NCI-H345 treated with DMSO at 0.1 percent for 48 hours (cell line): Measurements from ENCODE around the gene ICA1.
A peak's percentile ranks its signal among the peaks of the same experiment; 100 is the strongest.

Source experiments
- DNase-seq: peaks from one replicate; lab custom pipeline; 2025; ENCODE audit not compliant: unreplicated experiment; lab: John Stamatoyannopoulos, UW

The ICA1 gene

DNA sequence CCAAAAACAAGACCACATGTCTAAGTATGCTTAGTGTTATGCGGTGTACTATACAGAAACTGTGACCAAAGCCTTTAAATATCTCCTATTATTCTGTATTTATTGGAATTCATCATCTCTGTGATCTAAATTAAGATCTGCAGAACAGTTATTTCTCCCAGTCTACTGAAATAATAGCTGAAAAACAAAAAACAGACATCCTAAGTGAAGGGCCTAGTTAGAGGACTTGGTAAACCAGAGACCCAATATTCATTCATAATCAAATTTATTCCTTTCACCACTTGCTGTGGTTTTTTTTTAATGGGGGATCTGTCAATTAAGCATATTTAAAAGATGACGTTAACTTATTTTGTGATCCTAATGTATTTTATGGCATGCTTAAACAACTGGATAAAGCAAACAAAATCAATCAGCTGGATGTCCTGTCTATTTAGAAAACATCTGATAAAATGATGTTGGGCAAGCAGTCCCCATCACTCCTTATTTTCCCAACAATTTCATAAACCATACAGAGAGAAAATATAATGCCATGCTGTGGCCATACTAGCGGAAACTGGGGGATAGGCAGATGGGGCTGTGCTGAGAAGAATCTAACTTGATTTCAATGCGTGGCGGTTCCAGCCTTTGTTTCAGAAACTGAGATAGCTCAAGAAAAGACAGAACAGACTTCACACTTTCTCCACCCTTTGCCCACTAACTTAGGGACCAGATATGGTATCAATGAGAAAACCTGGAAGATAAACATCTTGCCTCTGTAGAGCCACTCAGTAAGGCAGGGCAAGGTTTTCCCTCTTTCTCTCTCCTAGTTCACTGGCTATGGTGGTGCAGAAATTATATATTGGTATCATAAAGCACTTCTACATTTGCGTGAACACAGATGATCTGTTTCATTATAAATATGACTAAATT, 32.9 kb downstream of the ICA1 start:
- DNase-seq, result no peak

DNA sequence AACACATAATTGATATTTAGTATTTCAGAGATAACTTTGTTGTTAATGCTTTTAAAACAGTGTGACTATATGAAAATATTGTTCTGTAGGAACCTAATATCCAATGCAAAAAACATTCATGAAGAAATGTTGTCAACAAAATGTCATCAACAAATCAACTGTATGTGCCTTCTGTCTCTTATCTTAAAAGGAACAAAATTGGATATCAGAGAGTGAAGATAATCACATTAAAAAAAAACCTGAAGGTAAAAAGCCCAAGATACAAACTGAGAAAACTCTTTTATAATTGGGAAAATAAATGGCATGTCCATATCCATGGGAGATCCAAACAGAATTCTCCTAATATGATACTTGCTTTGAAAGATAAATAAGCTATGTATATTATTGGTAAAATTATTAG, 33.9 kb downstream of the ICA1 start:
- no peak for DNase-seq

- DNase-seq, result no peak
These were observed 34.7 kb downstream of the ICA1 start for GRCh38 chr7:8227261-8227660.

- no peak for DNase-seq
These were observed 35.5 kb downstream of the ICA1 start for GRCh38 chr7:8226501-8226900.

- no peak for DNase-seq
These were observed 40.4 kb downstream of the ICA1 start for GRCh38 chr7:8221567-8221966.

DNA sequence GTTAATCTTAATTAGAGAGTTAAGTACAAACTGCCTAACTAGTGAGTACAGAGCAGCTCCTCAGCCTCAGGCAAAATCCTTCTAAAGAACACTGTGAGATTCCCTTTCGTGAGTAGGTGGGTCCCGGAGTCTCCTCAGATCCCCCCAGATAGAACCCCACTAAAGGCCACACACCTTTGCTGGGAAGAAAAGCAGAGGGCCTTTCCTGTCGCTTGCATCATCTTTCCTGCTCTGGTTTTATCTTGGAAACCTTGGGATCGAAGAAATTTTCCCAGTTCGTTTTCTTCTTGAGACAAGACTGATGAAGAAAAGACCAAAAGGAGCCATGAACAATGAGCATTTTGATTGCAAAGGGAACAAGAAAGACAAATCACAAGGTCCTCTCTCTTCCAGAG, 40.9 kb downstream of the ICA1 start:
- DNase-seq, result no peak

- DNase-seq, result no peak
These were observed 41.4 kb downstream of the ICA1 start for GRCh38 chr7:8220376-8221100.

DNA sequence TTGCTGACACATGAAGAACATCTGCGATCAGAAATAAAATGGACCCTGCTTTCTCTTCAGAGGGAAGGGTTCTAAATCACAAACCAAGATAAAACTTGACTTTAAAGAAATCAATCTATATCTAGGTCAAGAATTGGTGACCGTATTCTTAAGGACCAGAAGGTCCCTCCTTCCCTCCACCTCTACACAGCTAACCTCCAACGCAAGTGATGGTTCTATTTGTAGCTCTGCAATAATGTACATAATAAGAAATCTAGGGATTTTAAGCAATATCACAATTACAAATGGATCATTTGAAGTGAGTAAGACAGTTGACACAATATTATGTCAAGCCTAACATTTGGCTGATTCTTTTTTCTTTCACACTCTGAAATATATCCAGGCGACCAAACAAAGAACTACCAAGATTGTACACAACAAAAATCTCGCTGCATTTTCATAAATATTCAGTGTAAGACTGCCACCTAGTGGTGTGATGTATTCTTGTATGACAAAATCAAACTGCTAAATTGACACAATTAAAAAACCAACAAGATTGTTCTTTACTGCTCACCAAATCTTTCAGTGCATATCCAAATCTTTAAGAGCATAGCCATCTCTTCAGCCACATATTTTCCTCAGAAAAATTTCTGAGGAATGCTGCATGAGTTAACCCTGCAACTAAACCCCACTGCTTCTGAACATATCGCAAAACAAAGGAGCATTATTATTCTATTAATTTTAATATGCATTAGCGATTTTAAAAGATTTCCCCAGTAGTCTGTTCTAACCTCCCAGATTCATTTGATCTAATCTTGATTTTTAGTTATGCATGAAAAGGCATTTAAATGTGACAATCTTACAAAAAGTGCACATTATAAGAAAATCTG, 44.5 kb downstream of the ICA1 start:
- peak; percentile 62 for DNase-seq

GRCh38 chr7:8216334-8216690, 45.7 kb downstream of the ICA1 start:
- DNase-seq, result no peak

- no peak for DNase-seq
These were observed 46.2 kb downstream of the ICA1 start for GRCh38 chr7:8215648-8216333.

GRCh38 chr7:8214244-8214824, 47.6 kb downstream of the ICA1 start:
- no peak for DNase-seq

DNA sequence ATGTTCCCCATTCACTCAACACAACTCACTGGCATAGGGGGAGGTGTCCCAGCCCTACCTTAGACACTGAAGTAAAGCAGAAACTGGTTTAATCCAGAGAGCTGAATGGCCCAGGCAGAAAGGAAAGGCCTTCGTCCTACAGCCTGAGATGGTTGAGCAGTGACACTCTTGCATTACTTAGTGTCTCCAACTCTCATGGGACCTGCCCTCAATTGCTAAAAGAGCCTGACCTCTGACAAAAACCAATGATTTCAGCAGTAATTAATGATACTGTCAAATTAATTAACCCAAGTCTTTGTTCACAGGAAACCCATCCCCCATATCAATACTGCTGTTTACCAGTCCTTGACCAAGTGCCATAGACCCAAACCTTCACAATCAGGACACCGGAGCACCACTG, 48.6 kb downstream of the ICA1 start:
- no peak for DNase-seq

GRCh38 chr7:8212638-8213037, 49.3 kb downstream of the ICA1 start:
- peak; percentile 26 for DNase-seq

GRCh38 chr7:8211725-8212096, 50.3 kb downstream of the ICA1 start:
- no peak for DNase-seq

GRCh38 chr7:8210845-8211724, 50.9 kb downstream of the ICA1 start:
- DNase-seq, result no peak

DNA sequence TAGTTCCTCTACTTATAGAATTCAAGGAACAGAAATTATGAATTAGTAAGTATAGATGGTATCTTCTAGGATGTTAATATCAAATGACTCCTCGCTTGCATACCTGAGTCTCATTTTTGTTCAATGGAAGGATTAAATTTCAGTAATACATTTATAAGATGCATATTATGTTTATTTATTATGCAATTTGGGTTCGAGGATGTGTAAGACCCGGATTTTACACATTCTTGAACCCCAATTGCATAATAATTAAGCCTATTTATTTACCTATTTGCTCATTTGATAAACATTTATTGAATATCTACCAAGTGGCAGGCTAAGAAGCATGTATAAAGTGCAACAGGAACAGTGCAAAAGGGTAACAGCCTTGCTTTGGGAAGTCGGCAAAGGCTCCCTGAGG, 52.6 kb downstream of the ICA1 start:
- DNase-seq, result no peak

DNA sequence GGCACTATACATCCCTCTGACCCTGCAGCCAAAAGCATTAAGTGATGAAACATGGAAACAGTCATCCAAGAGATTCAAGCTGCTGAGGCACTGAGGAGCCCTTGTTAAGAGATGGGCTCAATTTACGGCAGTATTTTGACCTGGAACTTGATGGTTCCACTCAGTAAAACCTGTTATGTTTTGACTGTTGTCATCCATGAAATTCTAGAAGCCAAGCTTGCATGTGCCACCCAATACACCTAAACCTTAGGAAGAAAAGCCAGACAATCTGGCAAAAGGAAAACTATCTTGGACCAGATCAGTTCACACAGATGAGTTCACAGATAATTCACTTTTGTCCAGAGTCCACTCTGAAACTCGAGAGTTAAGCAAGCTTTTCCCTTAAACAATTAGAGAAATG, 53.2 kb downstream of the ICA1 start:
- DNase-seq, result no peak

DNA sequence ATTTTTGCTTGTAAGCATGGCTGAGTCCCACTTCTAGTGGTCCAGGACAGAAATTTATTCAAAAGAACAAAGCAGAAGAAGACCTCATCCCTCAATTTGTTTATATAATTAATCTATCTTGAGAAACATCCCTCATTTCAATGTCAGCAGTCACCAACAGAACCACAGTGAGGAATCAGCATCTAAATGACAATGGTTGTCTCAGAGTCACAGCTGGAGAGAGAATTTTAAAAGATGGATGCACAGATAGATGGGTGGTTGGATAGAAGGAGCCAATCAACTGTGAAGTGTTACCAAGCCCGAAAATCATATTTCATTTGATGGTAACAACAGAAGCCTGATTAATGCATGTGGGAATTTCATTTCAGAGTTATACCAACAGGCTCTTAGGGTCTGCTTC, 55.0 kb downstream of the ICA1 start:
- DNase-seq, result no peak

GRCh38 chr7:8205537-8205936, 56.4 kb downstream of the ICA1 start:
- no peak for DNase-seq

- DNase-seq, result no peak
These were observed 57.0 kb downstream of the ICA1 start for GRCh38 chr7:8205031-8205387.
